Uterus (tissue), 4 donors: ENCODE measurements around the gene FMNL2. TPM values are rescaled to one million over a fixed set of nuclear protein-coding genes. Genes with fewer than 3 reads are reported as not detected.

ENCODE experiments used
- DNase-seq, 2 donors: peaks; one replicate each; pipeline ENCODE4 v3.0.0-alpha.2; 2019 to 2020
- H3K27ac ChIP-seq, 2 donors: fragments of 200-600 bp; sonication (generic); 1 replicate in 1 of 2; 2 replicates in 1 of 2; pipeline ENCODE4 v1.5.1; 2016 to 2018
- H3K27me3 ChIP-seq, 2 donors: fragments of 200-600 bp; sonication (generic); one replicate each; pipeline ENCODE4 v1.5.1; 2018 to 2019; ENCODE audit warnings: control low read depth in 1 of 2
- H3K36me3 ChIP-seq, 2 donors: fragments of 200-600 bp; sonication (generic); one replicate each; pipeline ENCODE4 v1.5.1; 2019; ENCODE audit warnings: control low read depth in 1 of 2
- H3K4me1 ChIP-seq, 2 donors: fragments of 200-600 bp; sonication (generic); one replicate each; pipeline ENCODE4 v1.5.1; 2018 to 2019; ENCODE audit warnings: control low read depth in 1 of 2
- H3K4me3 ChIP-seq, 2 donors: fragments of 200-600 bp; sonication (generic); 1 replicate in 1 of 2; 2 replicates in 1 of 2; pipeline ENCODE4 v1.5.1; 2018 to 2019; ENCODE audit warnings: mild to moderate bottlenecking in 1 of 2
- H3K9me3 ChIP-seq, 2 donors: fragments of 200-600 bp; sonication (generic); one replicate each; pipeline ENCODE4 v1.5.1; 2019; ENCODE audit warnings: control low read depth in 1 of 2
- POLR2A ChIP-seq, 2 donors: fragments of 450-650 bp; IDR thresholded peaks; one replicate each; pipeline ENCODE4 v1.6.1; 2016; ENCODE audit warnings: antibody characterized with exemption in 2 of 2, mild to moderate bottlenecking in 1 of 2, moderate library complexity in 1 of 2
- intact Hi-C: fragments of 100-400 bp; cut with DNase I; formaldehyde crosslinking; loops from one replicate; pipeline ENCODE4 v1.15.1; 2023; ENCODE audit warnings: low total_unique reads
- total RNA-seq, 4 donors: library from RNA; depleted of rRNA in 3 of 4; stranded (reverse); fragments of >200 nt in 3 of 4; gene quantifications; one replicate each; pipeline versions ENCODE4 v1.1.0 to v1.2.4, GENCODE V29; 2014 to 2023
- TF ChIP-seq, protein P1 (sequence below), 4 experiments: fragments of 200-600 bp in 2 of 4; fragments of 450-650 bp in 2 of 4; sonication (generic) in 2 of 4; IDR thresholded peaks; one replicate each; pipeline ENCODE4 v1.5.1; 2016 to 2019; ENCODE audit warnings: antibody characterized with exemption in 4 of 4, mild to moderate bottlenecking in 2 of 4, moderate library complexity in 1 of 4
- donor health status: DM: yes; HTN: yes; CAD: no.

Gene FMNL2
- total RNA-seq, 4 donors from 2014 or later = 10.0 to 66.9 (median 33.4) TPM

GRCh38 chr2:152393377-152393776, 58.4 kb downstream of the FMNL2 start:
- Histone ChIP-seq H3K27ac (no peak overlapping the region), H3K4me1 (peaks cover 0 to 6% of the 10 kb centered on the region in 2 donors), H3K9me3 (no peaks in the 10 kb centered on the region), H3K36me3 (no peaks in the 10 kb centered on the region), H3K4me3 (no peak overlapping the region), H3K27me3 (no peaks in the 10 kb centered on the region)
- no peak for DNase-seq
- intact Hi-C loops = no loop called here
- TF ChIP-seq POLR2A (IDR thresholded peaks at IDR 0.05) = no peak
- TF ChIP-seq, protein P1, sequence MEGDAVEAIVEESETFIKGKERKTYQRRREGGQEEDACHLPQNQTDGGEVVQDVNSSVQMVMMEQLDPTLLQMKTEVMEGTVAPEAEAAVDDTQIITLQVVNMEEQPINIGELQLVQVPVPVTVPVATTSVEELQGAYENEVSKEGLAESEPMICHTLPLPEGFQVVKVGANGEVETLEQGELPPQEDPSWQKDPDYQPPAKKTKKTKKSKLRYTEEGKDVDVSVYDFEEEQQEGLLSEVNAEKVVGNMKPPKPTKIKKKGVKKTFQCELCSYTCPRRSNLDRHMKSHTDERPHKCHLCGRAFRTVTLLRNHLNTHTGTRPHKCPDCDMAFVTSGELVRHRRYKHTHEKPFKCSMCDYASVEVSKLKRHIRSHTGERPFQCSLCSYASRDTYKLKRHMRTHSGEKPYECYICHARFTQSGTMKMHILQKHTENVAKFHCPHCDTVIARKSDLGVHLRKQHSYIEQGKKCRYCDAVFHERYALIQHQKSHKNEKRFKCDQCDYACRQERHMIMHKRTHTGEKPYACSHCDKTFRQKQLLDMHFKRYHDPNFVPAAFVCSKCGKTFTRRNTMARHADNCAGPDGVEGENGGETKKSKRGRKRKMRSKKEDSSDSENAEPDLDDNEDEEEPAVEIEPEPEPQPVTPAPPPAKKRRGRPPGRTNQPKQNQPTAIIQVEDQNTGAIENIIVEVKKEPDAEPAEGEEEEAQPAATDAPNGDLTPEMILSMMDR (IDR thresholded peaks at IDR 0.05) = no peak

- Histone ChIP-seq H3K9me3 (no peaks in the 10 kb centered on the region), H3K27ac (peak overlapping the region in 1 of 2 donors; percentile 9), H3K27me3 (no peaks in the 10 kb centered on the region), H3K4me1 (peaks cover 0 to 6% of the 10 kb centered on the region in 2 donors), H3K4me3 (no peak overlapping the region), H3K36me3 (no peaks in the 10 kb centered on the region)
- TF ChIP-seq, protein P1 (IDR thresholded peaks at IDR 0.05) = no peak
- TF ChIP-seq POLR2A (IDR thresholded peaks at IDR 0.05) = no peak
- intact Hi-C loops = no loop called here
- no peak for DNase-seq
These were observed 59.4 kb downstream of the FMNL2 start for GRCh38 chr2:152394326-152394725.

DNA sequence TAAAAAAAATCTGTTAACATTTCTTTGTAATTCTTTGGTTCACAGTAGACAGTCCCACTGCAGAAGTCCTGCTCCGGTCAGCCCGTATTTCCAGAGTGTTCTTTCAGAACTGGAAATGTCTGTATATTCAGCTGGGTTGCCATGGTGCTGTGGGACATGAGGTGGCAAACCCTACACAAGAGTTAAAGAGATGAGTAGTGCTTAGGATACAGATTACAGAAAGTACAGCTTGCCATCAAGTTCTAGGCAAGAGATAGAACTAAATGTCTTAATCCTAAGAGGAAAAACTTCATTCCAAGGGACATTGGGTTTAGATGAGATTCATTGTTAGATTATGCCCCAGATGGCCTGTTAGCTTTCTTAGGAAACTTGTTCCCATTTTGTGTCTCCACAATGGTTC, 60.1 kb downstream of the FMNL2 start:
- intact Hi-C loops = no loop called here
- H3K4me3 ChIP-seq = no peak overlapping the region

DNA sequence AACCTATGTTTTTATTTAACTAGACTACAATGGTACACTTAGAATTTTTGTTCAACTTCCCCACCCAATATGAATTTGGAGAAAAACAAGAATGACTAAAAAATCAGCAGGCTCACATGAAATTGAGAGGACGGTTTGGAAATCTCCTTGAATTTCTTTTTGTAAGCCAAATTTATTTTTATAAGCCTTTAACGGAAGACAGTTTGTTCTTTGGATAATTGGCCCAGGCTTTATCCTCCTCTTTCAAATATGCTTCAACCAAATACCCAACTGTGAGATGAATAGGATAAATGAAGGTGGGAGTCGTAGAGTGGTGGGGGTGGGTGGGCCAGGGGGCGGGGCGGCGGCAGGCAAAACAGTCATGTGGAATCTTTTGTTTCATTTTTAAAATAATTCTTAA, 60.6 kb downstream of the FMNL2 start:
- TF ChIP-seq POLR2A (IDR thresholded peaks at IDR 0.05) = no peak
- H3K27me3 ChIP-seq = no peaks in the 10 kb centered on the region
- intact Hi-C loops = no loop called here
- no peak for DNase-seq
- H3K4me3 ChIP-seq = peak overlapping the region; percentile 4 to 28
- no peaks in the 10 kb centered on the region for H3K9me3 ChIP-seq
- H3K4me1 ChIP-seq = peaks cover 0 to 6% of the 10 kb centered on the region in 2 donors
- peak overlapping the region; percentile 67 to 72 for H3K27ac ChIP-seq
- no peaks in the 10 kb centered on the region for H3K36me3 ChIP-seq

More for the DNA sequence above, 60.1 kb downstream of the FMNL2 start:
- no peak for DNase-seq
- Histone ChIP-seq H3K36me3 (no peaks in the 10 kb centered on the region), H3K27ac (peak overlapping the region; percentile 67 to 72), H3K9me3 (no peaks in the 10 kb centered on the region), H3K27me3 (no peaks in the 10 kb centered on the region), H3K4me1 (peaks cover 0 to 6% of the 10 kb centered on the region in 2 donors)
- TF ChIP-seq POLR2A (IDR thresholded peaks at IDR 0.05) = no peak
- TF ChIP-seq, protein P1 (IDR thresholded peaks at IDR 0.05) = no peak

DNA sequence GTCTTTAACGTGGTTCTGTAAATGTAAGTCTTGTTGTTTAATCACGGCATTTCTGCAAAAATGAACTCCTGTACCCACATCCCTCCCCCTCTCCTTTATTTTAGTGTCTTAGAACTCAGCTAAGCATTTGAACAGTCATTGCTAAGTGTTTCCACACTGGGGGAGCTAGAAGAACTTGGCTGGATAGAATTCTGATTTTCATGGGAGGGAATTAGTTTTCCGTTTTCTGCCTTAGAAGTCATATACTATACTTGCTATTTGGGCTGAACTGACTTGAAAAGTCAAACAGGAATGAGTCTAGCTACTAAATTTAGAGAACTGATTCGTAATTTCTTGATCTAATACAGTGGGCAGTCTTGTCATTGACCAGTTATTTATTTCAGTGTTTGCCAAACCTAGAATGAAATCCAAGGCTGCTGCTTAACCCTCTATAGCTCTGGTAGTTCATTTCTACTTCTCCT, 61.1 kb downstream of the FMNL2 start:
- intact Hi-C loops = no loop called here
- Histone ChIP-seq H3K9me3 (no peaks in the 10 kb centered on the region), H3K4me1 (peaks cover 0 to 6% of the 10 kb centered on the region in 2 donors), H3K27me3 (no peaks in the 10 kb centered on the region), H3K27ac (peak overlapping the region; percentile 67 to 72), H3K4me3 (peak overlapping the region; percentile 4 to 28), H3K36me3 (no peaks in the 10 kb centered on the region)
- no peak for TF ChIP-seq POLR2A (IDR thresholded peaks at IDR 0.05)
- TF ChIP-seq, protein P1 (IDR thresholded peaks at IDR 0.05) = no peak
- no peak for DNase-seq

GRCh38 chr2:152396763-152397162, 61.8 kb downstream of the FMNL2 start:
- TF ChIP-seq, protein P1 (IDR thresholded peaks at IDR 0.05) = no peak
- no peak for TF ChIP-seq POLR2A (IDR thresholded peaks at IDR 0.05)
- peak overlapping the region; percentile 67 to 72 for H3K27ac ChIP-seq
- no peaks in the 10 kb centered on the region for H3K27me3 ChIP-seq
- H3K36me3 ChIP-seq = no peaks in the 10 kb centered on the region
- no peak for DNase-seq
- intact Hi-C loops = no loop called here
- peaks cover 0 to 6% of the 10 kb centered on the region in 2 donors for H3K4me1 ChIP-seq
- no peaks in the 10 kb centered on the region for H3K9me3 ChIP-seq
- H3K4me3 ChIP-seq = no peak overlapping the region
